ENCODE data around the gene ABI3BP.
"Not testable (repeated sequence)": the region's sequence is repeated elsewhere in the genome, so short reads cannot be mapped to it uniquely, and the experiment has no call there.

Gene ABI3BP

GRCh38 chr3:100947119-100947518 lies 46.1 kb downstream of the ABI3BP start:
- H3K4me3 ChIP-seq (ENCODE audit: low read depth, low read length) = no peak overlapping the region
- no peak for TF ChIP-seq CTCF (IDR thresholded peaks at IDR 0.05; ENCODE audit: borderline replicate concordance, insufficient read depth, low read depth, low read length)

GRCh38 chr3:100946096-100946495 lies 47.1 kb downstream of the ABI3BP start:
- not testable (repeated sequence) for H3K4me3 ChIP-seq (ENCODE audit: low read depth, low read length)

GRCh38 chr3:100941451-100941850 lies 51.8 kb downstream of the ABI3BP start:
- no peak for TF ChIP-seq CTCF (IDR thresholded peaks at IDR 0.05; ENCODE audit: borderline replicate concordance, insufficient read depth, low read depth, low read length)
- H3K4me3 ChIP-seq (ENCODE audit: low read depth, low read length) = no peak overlapping the region

- TF ChIP-seq CTCF (IDR thresholded peaks at IDR 0.05; ENCODE audit: borderline replicate concordance, insufficient read depth, low read depth, low read length) = no peak
- no peak overlapping the region for H3K4me3 ChIP-seq (ENCODE audit: low read depth, low read length)
These were observed 52.2 kb downstream of the ABI3BP start for GRCh38 chr3:100941041-100941440.

GRCh38 chr3:100936931-100937330 lies 56.3 kb downstream of the ABI3BP start:
- no peak overlapping the region for H3K4me3 ChIP-seq (ENCODE audit: low read depth, low read length)
- TF ChIP-seq CTCF (IDR thresholded peaks at IDR 0.05; ENCODE audit: borderline replicate concordance, insufficient read depth, low read depth, low read length) = no peak

GRCh38 chr3:100932491-100932890 lies 60.7 kb downstream of the ABI3BP start:
- TF ChIP-seq CTCF (IDR thresholded peaks at IDR 0.05; ENCODE audit: borderline replicate concordance, insufficient read depth, low read depth, low read length) = no peak

GRCh38 chr3:100928638-100929428 lies 64.4 kb downstream of the ABI3BP start:
- no peak overlapping the region for H3K4me3 ChIP-seq (ENCODE audit: low read depth, low read length)
- no peak for TF ChIP-seq CTCF (IDR thresholded peaks at IDR 0.05; ENCODE audit: borderline replicate concordance, insufficient read depth, low read depth, low read length)

More at GRCh38 chr3:100932491-100932890, 60.7 kb downstream of the ABI3BP start:
- no peak overlapping the region for H3K4me3 ChIP-seq (ENCODE audit: low read depth, low read length)
